D721Med (cell line): ENCODE measurements around the gene DPYSL4.

Source experiments
- DNase-seq: peaks from one replicate; pipeline ENCODE4 v3.0.0; 2011; ENCODE audit warnings: low spot score; ENCODE audit not compliant: insufficient read length
- FAIRE-seq: peaks from 2 replicates; lab custom pipeline; 2011; peaks lifted over from hg19 to GRCh38; lab: Jason Lieb, UNC
- CTCF ChIP-seq: IDR thresholded peaks from 2 replicates; pipeline ENCODE4 v1.5.1; 2012; ENCODE audit warnings: mild to moderate bottlenecking, control low read depth; ENCODE audit not compliant: insufficient read depth; ENCODE audit errors: missing control alignments

Gene DPYSL4

GRCh38 chr10:132249226-132249724 lies 62.5 kb downstream of the DPYSL4 start:
- no peak for TF ChIP-seq CTCF
- DNase-seq: no peak
- no peak for FAIRE-seq

GRCh38 chr10:132249824-132250375 lies 63.2 kb downstream of the DPYSL4 start:
- FAIRE-seq (no peak), DNase-seq (no peak)
- no peak for TF ChIP-seq CTCF

- DNase-seq: no peak
- no peak for TF ChIP-seq CTCF
- FAIRE-seq: no peak
Measured at GRCh38 chr10:132250481-132251475, 64.0 kb downstream of the DPYSL4 start.

- no peak for FAIRE-seq
- no peak for TF ChIP-seq CTCF
- DNase-seq: no peak
Measured at GRCh38 chr10:132251928-132252327, 65.2 kb downstream of the DPYSL4 start.

GRCh38 chr10:132252412-132252811 lies 65.7 kb downstream of the DPYSL4 start:
- TF ChIP-seq CTCF: no peak
- FAIRE-seq: no peak
- no peak for DNase-seq

GRCh38 chr10:132253092-132253687 lies 66.4 kb downstream of the DPYSL4 start:
- DNase-seq (no peak), FAIRE-seq (no peak)
- no peak for TF ChIP-seq CTCF

GRCh38 chr10:132254841-132255240 lies 68.1 kb downstream of the DPYSL4 start:
- no peak for TF ChIP-seq CTCF
- DNase-seq (no peak), FAIRE-seq (no peak)
